Stimulated activated CD4-positive, alpha-beta T cell treated with anti-CD3 and anti-CD28 coated beads, Interleukin-4, amount 100 ng/mL, for 1 hour (primary cell): ENCODE data around the gene HOXD13.
A peak's percentile ranks its signal among the peaks of the same experiment; 100 is the strongest.

ENCODE experiments used
- DNase-seq: peaks from one replicate; pipeline ENCODE4 v3.0.0-alpha.2; 2020

Gene HOXD13

DNA sequence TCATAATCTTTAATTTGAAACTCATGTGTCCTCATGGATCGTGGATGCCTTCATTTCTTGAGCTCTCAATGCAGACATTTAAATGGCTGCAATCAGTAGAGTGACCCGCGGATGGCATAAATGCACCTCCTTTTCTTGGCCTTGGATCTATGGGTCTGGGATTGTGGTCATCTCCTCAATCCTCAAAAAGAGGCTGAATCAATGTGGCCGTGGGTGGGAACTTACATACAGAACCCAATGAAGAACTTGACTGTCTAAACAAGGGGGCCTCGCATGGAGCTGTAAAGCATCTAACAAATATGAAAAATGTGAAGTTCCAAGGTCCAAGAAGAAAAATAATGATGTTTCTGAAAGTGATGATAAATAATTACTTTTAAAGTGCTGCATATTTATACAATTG, 2.9 kb downstream of the HOXD13 start:
- no peak for DNase-seq

DNA sequence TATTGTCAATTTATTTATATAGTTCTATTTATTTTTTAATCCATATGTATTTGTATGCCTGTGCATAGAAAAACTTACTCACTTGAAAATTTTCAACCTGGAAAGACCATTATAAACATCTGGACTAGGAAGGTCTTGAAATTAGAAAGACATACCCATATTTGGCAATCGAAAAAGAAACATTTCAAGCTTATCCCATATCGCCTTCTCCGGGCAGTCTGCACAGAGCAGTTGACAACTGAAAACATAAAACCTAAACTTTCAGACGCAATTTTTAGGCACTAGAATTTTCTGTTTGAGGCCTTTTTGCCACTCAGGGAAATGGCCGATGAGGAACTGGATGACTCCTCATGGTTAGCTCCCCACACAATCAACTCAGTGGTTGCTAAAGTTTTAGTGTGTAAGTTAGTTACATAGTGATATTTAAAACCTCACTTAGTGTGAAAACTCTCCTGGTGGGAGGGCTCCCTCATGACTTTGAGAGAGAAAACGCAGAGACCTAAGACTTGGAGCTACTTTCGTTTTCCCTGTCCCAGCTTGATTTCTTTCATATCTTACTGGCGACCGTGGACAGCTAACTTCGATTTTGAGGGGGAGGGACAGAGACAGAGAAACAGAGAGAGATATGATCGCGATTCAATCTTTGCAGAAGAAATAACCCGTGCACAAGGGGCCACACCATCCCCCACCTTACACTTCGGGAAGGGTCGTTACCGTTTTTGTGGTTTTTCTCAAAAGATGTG, 3.9 kb downstream of the HOXD13 start:
- DNase-seq: no peak

DNA sequence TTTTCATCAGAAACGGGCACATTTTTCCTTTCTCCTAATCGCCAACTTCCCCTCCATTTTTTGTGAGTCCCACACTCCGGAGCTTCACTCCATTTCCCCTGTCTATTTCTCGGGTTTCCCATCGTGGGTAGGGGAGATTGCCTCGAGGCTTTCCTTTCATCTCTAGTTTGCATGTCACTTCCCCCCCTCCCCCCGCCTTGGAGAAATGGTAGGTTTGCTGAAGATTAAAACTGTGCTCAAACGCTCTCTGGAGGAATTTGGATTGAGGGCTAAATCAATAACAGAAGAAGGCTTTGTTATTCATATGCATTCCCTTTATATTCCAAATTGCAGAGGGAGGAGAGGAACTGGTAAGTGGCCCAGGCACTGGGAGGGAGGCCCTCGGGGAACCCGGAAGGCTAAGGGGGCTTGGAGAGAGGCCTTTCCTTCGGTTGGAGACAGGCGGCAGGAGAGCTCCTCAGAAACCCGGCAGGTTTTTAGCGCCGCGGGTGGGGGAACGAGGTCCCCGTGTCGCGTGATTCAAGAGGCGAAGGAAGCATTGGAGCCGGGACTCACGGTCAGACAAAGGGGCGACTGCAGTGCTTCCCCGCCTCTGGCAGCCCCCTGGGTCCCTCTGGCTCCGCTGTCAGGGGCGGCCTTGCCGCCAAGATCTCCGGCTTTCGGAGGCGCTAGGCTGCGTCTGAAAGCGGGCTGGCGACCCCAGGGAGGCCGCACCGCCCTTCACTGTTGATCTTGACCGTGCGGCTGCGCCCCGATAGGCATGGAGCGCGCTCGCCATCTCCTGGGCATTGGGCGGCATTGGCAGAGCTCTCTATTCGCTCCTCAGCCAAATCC, 4.7 kb downstream of the HOXD13 start:
- peak; percentile 64 for DNase-seq

DNA sequence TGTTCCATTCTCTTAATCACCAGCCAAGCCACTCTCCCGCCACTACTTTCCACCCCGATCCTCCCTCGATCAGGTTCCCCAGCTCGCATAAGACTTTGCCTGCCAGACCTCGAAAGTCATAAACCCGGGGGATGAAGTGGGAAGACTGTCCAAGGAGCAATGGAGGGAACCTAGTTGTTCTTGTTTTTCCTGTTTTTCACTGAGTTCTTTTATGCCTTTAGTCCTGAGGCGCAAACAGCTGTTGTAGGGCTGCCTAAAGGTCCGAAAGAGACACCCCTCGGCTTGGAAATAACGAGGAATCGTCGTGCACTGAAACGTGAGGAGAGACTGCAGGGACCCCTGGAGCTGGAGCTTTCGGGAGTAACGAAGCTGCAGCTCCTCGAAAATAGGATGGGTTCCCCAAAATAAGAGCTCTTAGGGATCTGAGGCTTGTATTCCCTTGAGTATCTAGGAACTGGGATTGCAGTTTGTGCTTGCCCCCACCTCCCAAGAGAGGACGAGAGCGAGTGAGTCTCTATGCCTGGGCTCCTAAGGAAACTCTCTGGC, 5.4 kb downstream of the HOXD13 start:
- DNase-seq: no peak

DNA sequence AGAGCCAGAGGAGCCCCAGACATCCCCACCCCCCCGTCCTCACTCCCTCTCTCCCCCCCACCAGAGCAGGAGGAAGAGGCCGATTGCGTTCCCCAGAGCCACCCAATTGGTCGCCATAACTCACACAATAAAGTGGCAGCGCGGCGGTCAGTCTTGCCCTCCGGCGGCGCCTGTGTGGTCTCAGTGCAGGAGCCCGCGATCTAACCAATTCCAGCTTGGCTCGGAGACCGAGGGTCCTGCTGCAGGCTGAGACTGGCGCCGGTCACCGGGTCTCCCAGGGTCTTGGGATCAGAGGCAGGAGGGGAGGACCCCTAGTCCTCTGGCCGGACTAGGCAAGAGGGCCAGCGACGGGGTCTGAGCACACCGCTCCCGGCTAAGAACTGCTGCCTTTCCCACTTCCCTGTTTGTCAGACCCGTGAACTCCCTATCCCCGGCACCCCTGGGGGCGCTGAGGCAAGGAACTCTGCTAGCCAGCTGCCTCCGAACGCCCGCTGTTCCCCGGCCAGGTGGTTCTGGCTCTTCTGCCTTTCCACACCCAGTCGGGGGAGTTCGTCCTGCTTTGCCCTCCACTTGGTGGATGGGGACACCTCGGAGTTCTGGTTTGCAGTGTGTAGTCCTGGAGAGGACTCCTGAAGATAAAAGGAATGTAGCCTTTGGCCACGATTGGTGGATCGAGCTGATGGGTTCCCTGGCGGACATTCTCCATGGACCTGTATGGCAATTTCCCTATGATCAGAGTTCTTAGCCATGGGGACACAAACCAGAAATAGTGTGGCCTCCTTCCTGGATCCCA, 6.0 kb downstream of the HOXD13 start:
- DNase-seq: no peak

DNA sequence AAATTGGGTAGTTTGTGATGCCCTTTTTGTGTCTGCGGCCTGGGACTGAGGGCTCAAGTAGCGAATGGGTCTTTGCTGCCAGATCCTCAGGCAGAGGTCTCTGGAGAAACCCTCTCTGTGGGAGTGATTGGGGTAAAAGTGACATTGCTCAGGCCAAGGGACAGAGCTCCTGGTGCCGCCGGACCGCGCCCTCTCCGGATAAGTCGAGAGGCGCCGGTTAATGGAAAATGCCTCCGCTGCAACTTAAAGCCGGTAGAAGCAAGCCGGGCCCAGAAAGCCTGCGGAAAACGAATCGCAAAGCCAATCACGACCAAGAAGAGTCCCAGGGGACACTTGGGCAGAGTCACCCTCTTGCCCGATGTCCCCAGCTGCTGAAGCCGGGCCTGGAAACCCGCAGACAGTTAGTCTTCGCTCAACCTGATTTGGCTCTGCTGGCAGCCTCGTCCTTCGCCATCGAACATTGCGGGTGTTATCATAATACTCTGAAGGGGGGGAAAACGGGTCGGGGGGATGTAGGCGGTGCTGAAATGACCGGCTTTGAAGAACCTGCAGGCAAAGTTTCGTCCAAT, 6.7 kb downstream of the HOXD13 start:
- DNase-seq: no peak

DNA sequence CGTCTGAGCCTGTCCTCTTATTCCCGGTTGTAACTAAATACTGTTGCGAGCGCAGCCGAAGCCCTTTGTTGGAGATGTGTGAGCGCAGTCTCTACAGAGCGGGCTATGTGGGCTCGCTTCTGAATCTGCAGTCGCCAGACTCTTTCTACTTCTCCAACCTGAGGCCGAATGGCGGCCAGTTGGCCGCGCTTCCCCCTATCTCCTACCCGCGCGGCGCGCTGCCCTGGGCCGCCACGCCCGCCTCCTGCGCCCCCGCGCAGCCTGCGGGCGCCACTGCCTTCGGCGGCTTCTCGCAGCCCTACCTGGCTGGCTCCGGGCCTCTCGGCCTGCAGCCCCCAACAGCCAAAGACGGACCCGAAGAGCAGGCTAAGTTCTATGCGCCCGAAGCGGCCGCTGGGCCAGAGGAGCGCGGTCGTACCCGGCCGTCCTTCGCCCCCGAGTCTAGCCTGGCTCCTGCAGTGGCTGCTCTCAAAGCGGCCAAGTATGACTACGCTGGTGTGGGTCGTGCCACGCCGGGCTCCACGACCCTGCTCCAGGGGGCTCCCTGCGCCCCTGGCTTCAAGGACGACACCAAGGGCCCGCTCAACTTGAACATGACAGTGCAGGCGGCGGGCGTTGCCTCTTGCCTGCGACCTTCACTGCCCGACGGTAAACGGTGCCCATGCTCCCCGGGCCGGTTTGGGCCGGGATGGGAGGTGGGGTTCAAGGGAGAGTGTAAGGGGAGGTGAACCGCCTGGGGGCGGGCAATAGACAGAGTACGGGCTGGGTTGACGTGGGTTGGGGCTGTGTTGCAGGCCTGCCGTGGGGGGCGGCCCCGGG, 7.4 kb downstream of the HOXD13 start, which contains the start of gene HOXD12:
HOXD12 (plus strand) TSS at position 68 of the 819 bp plus-strand sequence; CDS start at position 75, 7 bp downstream.
- no peak for DNase-seq

DNA sequence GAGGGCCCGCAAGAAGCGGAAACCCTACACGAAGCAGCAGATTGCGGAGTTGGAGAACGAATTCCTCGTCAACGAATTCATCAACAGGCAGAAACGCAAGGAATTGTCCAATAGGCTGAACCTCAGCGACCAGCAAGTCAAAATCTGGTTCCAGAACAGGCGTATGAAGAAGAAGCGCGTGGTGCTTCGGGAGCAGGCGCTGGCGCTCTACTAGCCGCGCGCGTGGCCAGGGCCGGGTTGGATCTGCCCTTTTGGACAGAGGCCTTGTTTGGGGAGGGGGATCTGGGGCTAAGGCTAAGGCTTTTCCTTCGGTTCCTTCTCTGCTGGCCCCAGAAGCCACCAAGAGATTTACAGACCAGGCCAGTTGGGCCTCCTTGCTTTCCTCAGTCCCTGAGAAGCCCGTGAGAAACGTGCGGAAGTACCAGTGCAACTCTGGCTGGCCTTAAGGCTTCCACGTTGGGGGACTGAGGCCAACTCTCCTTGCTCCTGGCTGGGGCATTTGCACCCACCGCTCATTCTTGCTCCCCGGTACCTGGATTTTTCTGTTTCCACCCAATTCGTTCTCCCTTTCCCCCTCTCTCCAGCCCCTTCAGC, 8.1 kb downstream of the HOXD13 start:
- DNase-seq: no peak

DNA sequence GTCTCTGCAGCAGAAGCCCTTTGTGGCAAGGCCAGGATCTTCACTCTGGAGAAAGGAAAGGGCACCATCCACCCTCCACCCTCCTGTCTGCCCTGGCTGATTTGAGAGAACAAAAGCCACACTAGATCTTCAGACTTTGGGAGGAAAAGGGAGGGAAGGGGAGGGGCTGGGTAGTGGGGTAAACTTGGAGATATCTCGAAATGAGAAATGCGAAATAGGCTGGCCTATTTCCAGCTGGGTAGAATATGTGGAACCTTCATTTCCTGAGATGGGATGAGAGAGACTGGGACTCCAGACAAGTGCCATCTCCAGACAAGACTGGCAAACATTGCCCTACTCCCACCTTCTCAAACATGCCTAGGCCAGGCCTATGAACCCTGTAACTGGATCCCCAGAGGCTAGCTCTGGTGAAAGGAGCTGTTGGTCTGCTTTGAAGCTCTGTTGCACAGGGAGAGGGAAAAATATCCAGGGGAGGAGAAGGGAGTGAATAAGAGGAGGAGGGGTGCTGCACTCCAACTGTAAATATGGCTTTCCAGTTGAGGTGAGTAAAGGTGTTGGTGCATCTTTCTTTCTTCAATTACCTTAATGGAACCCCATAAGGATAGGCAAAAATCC, 8.8 kb downstream of the HOXD13 start:
- no peak for DNase-seq

DNA sequence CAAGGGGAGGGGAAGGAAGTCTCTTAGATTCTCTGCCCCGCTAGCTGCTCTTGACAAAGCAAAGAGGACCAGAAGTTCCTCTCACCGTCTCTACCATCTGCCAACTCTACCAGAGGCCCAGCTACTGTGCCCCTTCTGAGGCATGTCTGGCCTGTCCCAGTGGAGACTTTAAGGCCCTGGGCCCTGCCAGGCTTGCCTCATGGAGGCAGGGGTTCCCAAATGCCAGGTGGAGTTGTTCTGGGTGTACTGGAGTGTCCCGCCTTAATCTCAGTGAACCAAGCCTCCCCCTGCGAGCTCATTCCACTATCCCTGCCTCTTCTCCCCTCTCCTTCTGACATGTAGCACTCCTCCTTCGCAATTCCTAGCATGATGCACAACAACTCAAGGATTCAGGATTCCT, 9.3 kb downstream of the HOXD13 start:
- no peak for DNase-seq

DNA sequence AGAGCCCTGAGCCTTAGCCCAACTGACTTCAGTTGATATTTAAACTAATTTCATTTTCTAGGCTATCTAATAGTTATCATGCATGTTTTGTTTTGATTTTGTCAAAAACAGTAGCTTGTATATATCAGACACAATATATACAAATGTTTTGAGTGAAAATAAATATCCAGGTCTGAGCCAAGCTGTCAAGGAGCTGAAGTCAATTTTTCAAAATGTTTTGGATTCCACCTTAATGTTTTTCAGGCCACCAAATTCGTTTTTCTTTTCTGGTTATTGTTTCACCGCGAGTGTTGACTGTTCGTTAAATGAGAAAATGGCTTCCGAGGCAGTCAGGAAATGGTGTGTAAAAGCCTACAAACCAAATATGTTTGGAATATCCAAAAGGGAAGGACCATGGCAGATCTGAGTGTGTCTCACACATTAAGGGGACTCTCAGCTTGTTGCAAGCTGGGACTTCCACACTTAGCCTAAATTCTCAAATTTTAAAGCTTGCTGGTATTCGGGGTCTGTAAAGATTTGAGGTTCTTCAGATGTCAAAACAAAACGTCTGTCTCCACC, 9.9 kb downstream of the HOXD13 start:
- no peak for DNase-seq

DNA sequence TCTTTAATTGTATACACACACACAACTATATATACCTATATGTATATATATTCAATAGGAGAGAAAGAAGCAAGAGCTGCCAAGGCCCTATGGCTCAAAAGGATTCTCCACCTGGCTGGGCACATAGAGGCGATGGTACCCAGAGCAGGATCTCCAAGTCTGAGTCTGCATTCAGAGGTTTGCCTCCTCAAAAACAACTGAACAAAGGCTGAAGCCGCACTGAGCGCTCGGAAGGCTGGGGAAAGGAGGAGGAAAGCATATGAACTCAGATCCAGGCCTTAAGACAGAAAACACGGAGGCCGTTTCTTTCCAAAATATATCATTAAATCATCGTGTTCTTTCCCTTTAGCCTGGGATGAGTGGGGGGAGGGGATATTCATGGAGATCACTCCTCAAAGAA, 10.7 kb downstream of the HOXD13 start:
- no peak for DNase-seq

DNA sequence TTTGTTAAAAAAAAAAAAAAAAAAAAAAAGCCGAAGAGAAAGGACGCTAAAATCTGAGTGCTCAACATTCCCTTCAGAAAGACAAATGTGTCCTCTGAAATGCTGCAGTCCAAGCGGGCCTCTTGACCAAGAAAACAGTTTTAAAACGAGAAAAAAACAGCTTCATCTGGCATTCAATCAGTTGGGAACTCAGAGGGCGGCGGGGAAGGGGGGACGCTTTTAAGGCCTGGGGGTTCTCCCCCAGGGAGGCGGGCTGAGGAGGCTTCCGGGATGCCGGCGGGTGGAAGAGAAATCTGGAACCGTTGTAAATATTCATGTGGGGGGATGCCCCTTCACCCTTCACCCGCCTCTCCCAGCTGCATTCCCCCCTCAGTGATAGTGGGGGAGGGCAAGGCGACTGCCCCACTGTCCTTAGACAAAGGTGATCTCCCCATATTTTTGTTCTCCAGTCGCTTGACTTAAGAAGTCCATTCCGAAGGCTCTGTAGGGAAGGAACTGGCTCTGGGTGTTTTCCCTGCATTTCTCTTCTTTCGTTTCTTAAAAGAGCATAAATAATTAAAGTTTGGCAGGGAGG, 11.3 kb downstream of the HOXD13 start:
- no peak for DNase-seq

DNA sequence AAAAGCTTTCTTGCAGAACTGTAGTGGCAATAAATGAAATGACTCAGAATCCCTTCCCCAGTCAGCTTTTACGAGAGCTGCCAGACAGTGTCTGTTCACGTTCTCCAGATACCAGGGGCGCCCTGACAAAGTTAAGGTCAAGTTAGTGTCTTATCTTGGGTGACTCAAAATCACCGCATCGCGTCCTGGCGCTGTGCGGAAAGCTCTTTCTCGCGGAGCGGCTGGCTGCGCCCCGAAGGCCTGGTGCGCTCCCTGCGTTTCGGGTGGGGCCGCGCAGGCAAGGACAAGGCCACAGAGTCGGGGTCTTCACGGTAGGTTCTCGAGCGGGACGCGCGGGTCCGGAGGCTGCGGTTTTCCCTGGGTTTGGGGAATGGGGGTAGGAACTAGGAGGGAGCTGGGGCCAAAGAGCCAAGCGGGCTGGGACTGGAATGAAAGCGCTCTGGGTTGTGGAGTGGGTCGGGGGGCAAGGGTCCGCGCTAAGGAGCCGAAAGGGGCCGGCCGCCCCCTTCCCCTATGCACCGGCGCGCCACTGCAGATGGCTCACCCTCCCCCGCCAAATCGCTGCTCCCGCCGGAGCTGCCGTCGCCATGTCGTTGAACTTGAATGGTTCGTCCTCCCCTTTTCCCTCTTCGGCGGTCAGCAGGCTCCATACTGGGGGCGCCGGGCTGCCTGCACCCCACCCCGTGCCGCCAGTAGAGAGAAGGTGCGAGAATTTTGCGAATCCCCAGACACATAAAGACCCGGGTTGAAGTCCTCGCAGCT, 12.0 kb downstream of the HOXD13 start:
- DNase-seq: no peak

DNA sequence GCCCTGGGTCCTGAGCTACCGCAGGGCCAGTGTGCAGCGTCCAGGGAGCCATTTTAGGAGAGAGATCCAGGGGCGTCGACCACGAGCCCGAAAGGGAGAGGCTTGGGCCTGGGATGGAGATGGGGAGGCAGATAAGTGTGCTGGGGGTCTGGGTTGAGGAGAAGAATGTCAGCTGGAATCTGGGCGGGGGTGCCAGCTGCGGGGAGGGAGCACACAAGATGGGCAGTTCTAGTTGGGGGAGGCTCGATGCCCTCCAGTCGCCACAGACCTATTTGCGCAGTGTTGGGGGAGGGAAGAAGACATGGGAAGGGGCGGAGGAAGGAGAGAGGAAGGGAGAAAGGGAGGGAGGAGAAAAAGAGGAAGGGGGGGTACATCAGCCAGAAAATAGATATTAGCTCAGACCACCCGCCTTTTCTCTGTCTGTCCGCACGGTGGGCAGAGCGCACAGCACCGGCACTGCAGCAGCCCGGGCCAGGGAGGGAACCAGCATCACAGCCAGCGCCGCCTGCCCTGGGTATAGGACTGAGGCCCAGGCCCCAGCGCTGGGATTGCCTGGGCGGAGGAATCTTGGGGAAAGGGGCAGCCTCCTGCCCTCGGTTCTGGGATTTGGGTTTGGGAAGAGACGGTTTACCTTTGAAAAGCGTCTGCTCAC, 12.7 kb downstream of the HOXD13 start:
- DNase-seq: no peak

DNA sequence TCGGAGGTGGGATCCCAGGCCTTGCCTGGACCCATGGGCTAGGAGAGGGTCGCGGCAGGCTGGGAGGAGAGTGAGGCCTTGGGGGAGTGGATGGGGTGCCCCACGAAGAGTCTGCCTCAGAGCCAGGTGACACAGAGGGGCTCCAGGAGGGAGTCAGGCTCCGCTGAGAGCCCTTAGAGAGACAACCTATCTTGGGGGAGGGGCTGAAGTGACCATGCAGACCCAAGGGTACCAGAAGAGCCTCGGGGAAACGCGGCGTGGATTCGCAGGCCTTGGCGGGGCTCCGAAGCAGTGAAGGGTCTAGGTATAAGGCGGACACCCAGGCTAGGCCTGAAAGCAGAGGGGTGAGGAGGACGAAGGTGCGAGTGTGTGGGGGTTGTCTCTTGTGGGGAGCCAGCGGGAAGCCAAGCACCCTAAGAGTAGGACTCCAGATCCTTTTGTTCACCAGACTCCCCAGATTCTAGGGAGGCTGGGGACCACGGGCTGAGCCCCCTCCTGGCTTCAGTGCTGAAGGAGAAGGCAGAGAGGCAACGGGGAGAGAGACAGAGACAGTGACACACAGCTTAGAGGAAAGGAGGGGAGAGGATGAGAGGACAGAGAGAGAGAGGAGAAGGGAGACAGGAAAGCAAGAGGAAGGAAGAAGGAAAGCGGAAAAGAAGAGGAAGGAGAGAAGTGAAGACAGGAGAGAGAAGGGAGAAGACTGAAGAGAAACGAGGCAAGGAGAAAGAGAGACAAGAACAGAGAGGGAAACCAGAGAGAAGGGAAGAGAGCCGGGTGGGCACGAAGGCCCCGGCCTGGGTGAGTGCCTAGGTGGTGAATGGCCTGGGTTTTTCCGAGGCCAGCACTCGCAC, 13.4 kb downstream of the HOXD13 start:
- no peak for DNase-seq

DNA sequence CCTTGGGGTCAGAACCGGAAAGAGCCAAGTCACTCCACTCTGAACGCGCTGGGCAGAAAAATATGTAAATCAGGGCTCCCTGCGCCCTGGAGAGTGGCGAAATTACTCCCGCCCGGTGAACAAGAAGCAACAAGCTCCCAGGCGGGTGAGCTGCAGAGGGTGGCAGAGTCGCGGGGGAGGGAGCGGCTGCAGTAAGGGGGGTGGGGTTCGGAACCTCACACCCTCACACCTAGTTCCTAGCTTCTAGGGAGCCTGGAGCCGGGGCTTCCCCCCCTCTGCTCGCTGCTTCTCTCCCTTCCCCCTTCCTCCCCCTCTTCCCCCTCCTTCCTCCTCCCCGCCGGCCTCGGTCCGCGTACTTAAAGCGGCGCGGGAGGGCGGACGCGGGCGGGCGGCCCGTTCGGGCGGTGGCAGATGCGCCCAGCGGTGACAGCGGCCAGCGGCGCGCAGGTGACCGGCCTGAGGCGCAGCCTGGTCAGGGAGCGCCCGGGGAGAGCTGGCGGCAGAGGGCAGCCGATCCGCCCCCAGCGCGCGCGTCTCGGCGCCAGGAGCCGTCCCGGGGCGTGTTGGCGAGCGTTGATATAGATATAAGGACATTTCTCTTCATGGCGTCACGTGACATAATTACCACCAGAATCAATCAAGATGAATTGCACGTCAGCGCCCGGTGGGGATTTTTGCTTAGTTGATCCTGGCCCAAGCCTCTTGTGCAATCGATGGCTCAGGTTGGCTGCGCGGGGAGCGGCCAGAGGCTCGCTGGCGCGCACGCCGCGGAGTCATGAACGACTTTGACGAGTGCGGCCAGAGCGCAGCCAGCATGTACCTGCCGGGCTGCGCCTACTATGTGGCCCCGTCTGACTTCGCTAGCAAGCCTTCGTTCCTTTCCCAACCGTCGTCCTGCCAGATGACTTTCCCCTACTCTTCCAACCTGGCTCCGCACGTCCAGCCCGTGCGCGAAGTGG, 14.3 kb downstream of the HOXD13 start, which contains the start of gene HOXD11:
HOXD11 (plus strand) TSS at position 700 of the 959 bp plus-strand sequence; CDS start at position 776, 76 bp downstream.
- DNase-seq: no peak
